Vagina (tissue), 2 donors: Measurements from ENCODE around the gene CD79B. TPM values are rescaled to one million over a fixed set of nuclear protein-coding genes. Genes with fewer than 3 reads are reported as not detected.

Experiments used
- DNase-seq, 2 donors: peaks; one replicate each; pipeline ENCODE4 v3.0.0-alpha.2; 2017; ENCODE audit errors: extremely low spot score in 2 of 2
- H3K27ac ChIP-seq: fragments of 200-600 bp; sonication (generic); one replicate; pipeline ENCODE4 v1.5.1; 2019
- H3K27me3 ChIP-seq: fragments of 200-600 bp; sonication (generic); one replicate; pipeline ENCODE4 v1.5.1; 2019
- H3K36me3 ChIP-seq, 2 donors: fragments of 200-600 bp; sonication (generic); one replicate each; pipeline ENCODE4 v1.5.1; 2017 to 2019
- H3K4me1 ChIP-seq: fragments of 200-600 bp; sonication (generic); one replicate; pipeline ENCODE4 v1.5.1; 2019
- H3K4me3 ChIP-seq, 2 donors: fragments of 200-600 bp; sonication (generic); 1 replicate in 1 of 2; 2 replicates in 1 of 2; pipeline ENCODE4 v1.5.1; 2016 to 2019
- H3K9me3 ChIP-seq: fragments of 200-600 bp; sonication (generic); one replicate; pipeline ENCODE4 v1.5.1; 2019
- POLR2A ChIP-seq, 2 donors: fragments of 450-650 bp; IDR thresholded peaks; one replicate each; pipeline ENCODE4 v1.6.1; 2017; ENCODE audit warnings: antibody characterized with exemption in 2 of 2, mild to moderate bottlenecking in 2 of 2, moderate library complexity in 2 of 2
- POLR2AphosphoS5 ChIP-seq, 2 donors: sonication (generic); formaldehyde crosslinking; IDR thresholded peaks; one replicate each; pipeline ENCODE4 v1.9.0; 2017; ENCODE audit warnings: antibody characterized with exemption in 2 of 2, mild to moderate bottlenecking in 2 of 2, low read depth in 1 of 2; ENCODE audit not compliant: insufficient read depth in 1 of 2
- intact Hi-C: fragments of 100-400 bp; cut with DNase I; formaldehyde crosslinking; loops from one replicate; pipeline ENCODE4 v1.15.1; 2023
- total RNA-seq: library from RNA; depleted of rRNA; stranded (reverse); fragments of >200 nt; gene quantifications from one replicate; pipeline ENCODE4 v1.2.3, GENCODE V29; 2016
- TF ChIP-seq, protein P1 (sequence below), 3 experiments: fragments of 450-650 bp in 2 of 3; fragments of 200-600 bp in 1 of 3; sonication (generic) in 1 of 3; IDR thresholded peaks; one replicate each; pipeline ENCODE4 v1.5.1; 2017 to 2019; ENCODE audit warnings: antibody characterized with exemption in 3 of 3, mild to moderate bottlenecking in 2 of 3, moderate library complexity in 2 of 3

Gene CD79B
- 3.9 TPM for total RNA-seq

DNA sequence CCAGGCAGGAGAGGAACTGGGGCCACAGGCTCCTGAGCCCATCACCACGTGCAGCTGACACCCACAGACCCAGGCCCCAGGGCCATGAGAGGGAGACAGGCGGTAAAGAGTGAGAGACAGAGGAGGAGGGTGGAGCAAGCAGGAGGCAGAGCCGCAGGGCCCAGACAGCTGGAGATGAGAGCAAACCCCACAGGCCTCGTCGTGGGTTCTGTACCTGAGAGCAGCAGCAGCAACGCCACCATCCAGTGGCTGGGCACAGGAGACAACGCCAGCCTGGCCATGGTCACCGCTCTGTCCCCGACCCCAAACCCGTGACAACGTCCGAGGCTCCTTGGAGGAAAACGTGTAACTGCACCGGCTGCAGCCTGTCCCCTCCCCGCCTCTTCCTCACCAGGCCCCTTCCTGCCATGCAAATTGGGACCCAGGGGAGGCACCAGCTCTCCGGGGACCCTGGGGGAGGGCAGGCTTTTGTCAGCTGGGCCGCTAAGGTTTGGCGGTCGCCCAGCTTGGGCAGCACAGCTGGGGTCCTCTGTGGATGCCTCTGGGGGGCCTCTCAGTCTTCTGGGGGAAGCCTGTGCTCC is at the start of gene CD79B:
TSS of gene CD79B (minus strand) at position 351 of the 581 bp plus-strand sequence. CDS start at position 281, 70 bp downstream.
- peak within 1 kb of the TSS; percentile 63 for H3K27ac ChIP-seq
- intact Hi-C loops: no loop called here

DNA sequence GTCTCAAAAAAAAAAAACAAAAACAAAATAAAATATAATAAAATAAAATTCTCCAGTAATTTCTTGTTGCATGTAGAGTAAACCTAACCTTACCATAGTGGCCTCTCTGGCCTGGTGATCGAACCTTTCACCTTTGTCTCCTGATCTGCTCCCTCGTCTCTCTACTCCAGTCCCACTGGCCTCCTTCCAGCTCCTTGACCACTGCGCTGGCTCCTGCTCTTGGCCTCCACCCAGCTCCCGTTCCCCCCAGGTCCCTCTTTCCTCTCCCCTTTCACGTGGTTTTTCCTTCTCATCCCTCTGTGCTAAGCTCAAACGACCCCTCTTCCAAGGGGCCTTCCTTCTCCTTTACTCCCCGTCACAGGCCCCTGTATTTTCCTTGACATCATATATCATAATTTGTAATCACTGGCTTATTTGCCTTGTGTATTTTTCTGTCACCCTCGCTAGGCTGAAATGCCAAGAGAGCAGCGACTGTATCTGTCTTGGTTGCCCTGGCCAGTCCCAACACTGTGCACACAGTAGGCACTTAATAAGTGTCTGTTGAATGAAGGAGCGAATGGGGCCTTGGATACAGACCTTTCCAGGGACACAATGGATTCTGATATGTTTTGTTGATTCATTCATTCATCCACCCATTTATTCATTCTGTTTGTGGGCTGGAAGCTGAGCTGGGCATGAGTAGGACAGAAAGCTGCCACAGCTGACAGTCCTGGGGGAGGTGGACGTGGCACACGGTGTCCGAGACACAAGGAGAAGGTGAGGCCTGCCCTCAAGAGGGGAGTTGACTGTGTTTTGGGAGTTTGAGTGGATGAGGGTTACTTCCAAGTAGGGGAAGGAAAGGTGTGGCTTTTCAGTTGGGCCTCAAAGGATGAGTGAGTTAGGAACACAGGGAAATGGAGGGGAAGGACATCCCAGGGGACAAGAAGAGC is 46.4 kb upstream of the CD79B start:
- TF ChIP-seq POLR2AphosphoS5 (IDR thresholded peaks at IDR 0.05; ENCODE audit: insufficient read depth in 1 of 2, low read depth in 1 of 2): no peak
- TF ChIP-seq, protein P1, sequence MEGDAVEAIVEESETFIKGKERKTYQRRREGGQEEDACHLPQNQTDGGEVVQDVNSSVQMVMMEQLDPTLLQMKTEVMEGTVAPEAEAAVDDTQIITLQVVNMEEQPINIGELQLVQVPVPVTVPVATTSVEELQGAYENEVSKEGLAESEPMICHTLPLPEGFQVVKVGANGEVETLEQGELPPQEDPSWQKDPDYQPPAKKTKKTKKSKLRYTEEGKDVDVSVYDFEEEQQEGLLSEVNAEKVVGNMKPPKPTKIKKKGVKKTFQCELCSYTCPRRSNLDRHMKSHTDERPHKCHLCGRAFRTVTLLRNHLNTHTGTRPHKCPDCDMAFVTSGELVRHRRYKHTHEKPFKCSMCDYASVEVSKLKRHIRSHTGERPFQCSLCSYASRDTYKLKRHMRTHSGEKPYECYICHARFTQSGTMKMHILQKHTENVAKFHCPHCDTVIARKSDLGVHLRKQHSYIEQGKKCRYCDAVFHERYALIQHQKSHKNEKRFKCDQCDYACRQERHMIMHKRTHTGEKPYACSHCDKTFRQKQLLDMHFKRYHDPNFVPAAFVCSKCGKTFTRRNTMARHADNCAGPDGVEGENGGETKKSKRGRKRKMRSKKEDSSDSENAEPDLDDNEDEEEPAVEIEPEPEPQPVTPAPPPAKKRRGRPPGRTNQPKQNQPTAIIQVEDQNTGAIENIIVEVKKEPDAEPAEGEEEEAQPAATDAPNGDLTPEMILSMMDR (IDR thresholded peaks at IDR 0.05): no peak
- TF ChIP-seq POLR2A (IDR thresholded peaks at IDR 0.05): no peak
- H3K4me3 ChIP-seq: no peak overlapping the region
- H3K4me1 ChIP-seq: peaks cover 16% of the 10 kb centered on the region
- H3K9me3 ChIP-seq: no peaks in the 10 kb centered on the region
- no peak for DNase-seq
- intact Hi-C loops: no loop called here
- H3K27ac ChIP-seq: no peak overlapping the region
- no peaks in the 10 kb centered on the region for H3K27me3 ChIP-seq
- H3K36me3 ChIP-seq: no peaks in the 10 kb centered on the region

More for the DNA sequence above, at the start of gene CD79B:
- peaks cover 22% of the 10 kb centered on the region for H3K4me1 ChIP-seq
- H3K27me3 ChIP-seq: no peaks in the 10 kb centered on the region
- no peaks in the 10 kb centered on the region for H3K36me3 ChIP-seq
- H3K9me3 ChIP-seq: no peaks in the 10 kb centered on the region
- TF ChIP-seq, protein P1 (IDR thresholded peaks at IDR 0.05): no peak
- TF ChIP-seq POLR2AphosphoS5 (IDR thresholded peaks at IDR 0.05; ENCODE audit: insufficient read depth in 1 of 2, low read depth in 1 of 2): no peak
- no peak for TF ChIP-seq POLR2A (IDR thresholded peaks at IDR 0.05)
- peak within 1 kb of the TSS; percentile 3 to 11 for H3K4me3 ChIP-seq
- DNase-seq: no peak

DNA sequence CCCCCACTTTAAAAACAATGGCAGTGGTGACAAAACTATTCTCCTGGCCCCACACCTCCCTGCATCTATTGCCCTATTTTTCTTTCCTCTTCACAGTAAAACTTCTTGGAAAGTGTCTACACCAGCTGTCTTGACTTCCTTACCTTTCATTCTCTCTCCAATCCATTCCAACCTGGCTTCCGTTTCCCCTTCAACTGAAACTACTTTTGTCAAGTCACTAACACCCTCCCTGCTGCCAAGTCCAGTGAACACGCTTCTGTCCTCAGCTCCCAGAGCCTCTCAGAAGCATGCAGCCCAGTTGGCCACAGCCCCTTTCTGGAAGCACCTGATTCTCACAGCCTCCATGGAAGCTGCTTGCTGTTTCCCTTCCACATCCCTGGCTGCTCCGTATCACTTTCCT is 44.6 kb upstream of the CD79B start:
- intact Hi-C loops: no loop called here
- TF ChIP-seq, protein P1 (IDR thresholded peaks at IDR 0.05): no peak
- TF ChIP-seq POLR2AphosphoS5 (IDR thresholded peaks at IDR 0.05; ENCODE audit: insufficient read depth in 1 of 2, low read depth in 1 of 2) (no peak), POLR2A (IDR thresholded peaks at IDR 0.05) (no peak)
- Histone ChIP-seq H3K36me3 (no peaks in the 10 kb centered on the region), H3K27ac (no peak overlapping the region), H3K9me3 (no peaks in the 10 kb centered on the region), H3K4me3 (no peak overlapping the region), H3K4me1 (peaks cover 7% of the 10 kb centered on the region), H3K27me3 (no peaks in the 10 kb centered on the region)
- no peak for DNase-seq

DNA sequence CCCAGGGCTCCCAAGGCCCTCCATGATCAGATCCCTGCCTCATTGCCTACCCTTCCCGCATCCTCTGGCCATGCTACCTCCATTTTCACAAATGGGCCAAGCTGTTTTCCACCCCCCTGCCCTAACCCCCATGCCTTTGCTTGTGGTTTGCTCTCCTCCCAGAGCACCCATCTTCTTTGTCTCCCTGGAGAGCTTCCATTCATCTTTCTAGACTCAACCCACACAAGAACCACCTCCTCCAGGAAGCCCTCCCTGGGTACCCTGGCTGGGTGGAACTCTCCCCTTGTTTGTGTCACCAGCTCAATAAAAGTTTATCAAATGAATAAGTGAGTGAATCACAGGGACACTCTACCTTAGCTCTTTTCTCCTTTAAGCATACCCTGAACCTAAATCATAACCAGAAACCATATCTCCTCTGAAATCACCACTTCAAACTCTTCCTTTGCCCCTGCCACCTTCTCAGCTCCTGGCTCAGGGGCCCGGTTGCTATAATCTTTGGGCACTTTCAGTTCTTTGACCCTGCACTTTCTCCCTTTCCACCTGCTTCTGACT is 43.5 kb upstream of the CD79B start:
- Histone ChIP-seq H3K4me1 (peaks cover 7% of the 10 kb centered on the region), H3K27me3 (no peaks in the 10 kb centered on the region), H3K4me3 (no peak overlapping the region), H3K9me3 (no peaks in the 10 kb centered on the region), H3K36me3 (no peaks in the 10 kb centered on the region), H3K27ac (no peak overlapping the region)
- no peak for DNase-seq
- intact Hi-C loops: no loop called here
- TF ChIP-seq POLR2AphosphoS5 (IDR thresholded peaks at IDR 0.05; ENCODE audit: insufficient read depth in 1 of 2, low read depth in 1 of 2) (no peak), POLR2A (IDR thresholded peaks at IDR 0.05) (no peak)
- TF ChIP-seq, protein P1 (IDR thresholded peaks at IDR 0.05): no peak
